Ovary (tissue), 3 donors: Measurements from ENCODE around the gene SPEF2.

ENCODE experiments used
- POLR2A ChIP-seq: fragments of 450-650 bp; IDR thresholded peaks from one replicate; pipeline ENCODE4 v1.6.1; 2017; ENCODE audit warnings: antibody characterized with exemption, mild to moderate bottlenecking, moderate library complexity
- TF ChIP-seq, protein P1 (sequence below), 3 donors: fragments of 450-650 bp in 2 of 3; fragments of 200-600 bp in 1 of 3; IDR thresholded peaks; one replicate each; pipeline versions ENCODE4 v1.5.1 to v1.8.0; 2016 to 2022; ENCODE audit warnings: antibody characterized with exemption in 3 of 3, mild to moderate bottlenecking in 1 of 3
- donor health status: DM: no; HTN: no; CAD: no.

DNA sequence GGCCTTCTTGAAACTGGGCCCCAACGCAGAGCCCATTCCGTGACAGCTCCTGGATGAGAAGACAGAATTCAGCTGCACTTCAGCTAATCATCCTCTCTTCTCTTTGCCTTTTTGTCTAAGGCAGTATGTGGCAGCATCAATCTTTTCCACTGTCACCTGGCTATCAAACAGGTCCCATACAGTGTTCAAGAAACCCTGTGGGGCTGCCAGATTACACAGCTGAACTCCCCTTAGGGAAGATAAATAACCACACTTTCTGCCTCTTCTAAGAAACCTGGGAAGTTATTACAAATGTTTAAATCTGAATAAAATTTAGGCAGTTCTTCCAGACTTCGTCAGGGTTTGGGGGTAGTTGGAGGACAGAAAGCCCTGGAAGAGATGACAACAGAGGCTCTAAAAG is 61.0 kb downstream of the SPEF2 start:
- TF ChIP-seq, protein P1, sequence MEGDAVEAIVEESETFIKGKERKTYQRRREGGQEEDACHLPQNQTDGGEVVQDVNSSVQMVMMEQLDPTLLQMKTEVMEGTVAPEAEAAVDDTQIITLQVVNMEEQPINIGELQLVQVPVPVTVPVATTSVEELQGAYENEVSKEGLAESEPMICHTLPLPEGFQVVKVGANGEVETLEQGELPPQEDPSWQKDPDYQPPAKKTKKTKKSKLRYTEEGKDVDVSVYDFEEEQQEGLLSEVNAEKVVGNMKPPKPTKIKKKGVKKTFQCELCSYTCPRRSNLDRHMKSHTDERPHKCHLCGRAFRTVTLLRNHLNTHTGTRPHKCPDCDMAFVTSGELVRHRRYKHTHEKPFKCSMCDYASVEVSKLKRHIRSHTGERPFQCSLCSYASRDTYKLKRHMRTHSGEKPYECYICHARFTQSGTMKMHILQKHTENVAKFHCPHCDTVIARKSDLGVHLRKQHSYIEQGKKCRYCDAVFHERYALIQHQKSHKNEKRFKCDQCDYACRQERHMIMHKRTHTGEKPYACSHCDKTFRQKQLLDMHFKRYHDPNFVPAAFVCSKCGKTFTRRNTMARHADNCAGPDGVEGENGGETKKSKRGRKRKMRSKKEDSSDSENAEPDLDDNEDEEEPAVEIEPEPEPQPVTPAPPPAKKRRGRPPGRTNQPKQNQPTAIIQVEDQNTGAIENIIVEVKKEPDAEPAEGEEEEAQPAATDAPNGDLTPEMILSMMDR (IDR thresholded peaks at IDR 0.05), result no peak
- no peak for TF ChIP-seq POLR2A
